ENCODE results near the gene BAX. TPM values are rescaled to one million over a fixed set of nuclear protein-coding genes. Genes with fewer than 3 reads are reported as not detected.
"Not testable (repeated sequence)": the region's sequence is repeated elsewhere in the genome, so short reads cannot be mapped to it uniquely, and the experiment has no call there.

BAX gene
- total and polyA plus RNA-seq, 2 of the 13 experiments (the other 11 are each of a cell fraction or from before 2014, with no cell fraction given) = 139 to 176 TPM

DNA sequence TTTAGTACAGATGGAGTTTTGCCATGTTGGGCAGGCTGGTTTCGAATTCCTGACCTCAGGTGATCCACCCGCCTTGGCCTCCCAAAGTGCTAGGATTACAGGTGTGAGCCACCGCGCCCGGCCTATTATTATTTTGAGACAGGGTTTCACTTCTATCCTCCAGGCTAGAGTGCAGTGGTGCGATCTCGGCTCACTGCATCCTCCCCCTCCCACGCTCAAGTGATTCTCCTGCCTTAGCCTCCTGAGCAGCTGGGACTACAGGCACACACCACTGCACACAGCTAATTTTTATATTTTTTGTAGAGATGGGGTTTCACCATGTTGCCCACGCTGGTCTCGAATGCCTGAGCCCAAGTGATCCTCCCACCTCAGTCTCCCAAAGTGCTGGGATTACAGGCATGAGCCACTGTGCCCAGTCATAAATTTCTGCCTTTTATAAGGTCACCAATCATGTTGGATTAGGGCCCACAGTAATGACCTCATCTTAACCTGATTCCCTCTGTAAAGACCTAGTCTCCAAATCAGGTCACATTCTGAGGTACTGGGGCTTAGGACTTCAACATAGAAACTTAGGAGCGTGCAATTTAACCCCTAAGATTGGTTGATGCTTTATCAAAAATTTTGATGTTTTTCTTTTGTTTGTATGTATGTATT is 45.1 kb upstream of the BAX start:
- H4K20me1 ChIP-seq (ENCODE audit: insufficient read depth, low read length); CTCF ChIA-PET (ENCODE audit: low intra/inter-chr PET ratio, low total read pairs); BruUV-seq (replicated peaks); in situ Hi-C loops (cut with HindIII; ENCODE audit: extremely low pct_ligation_motif_present, low pct_unique_long_range_greater_than_20kb); H3K4me2 ChIP-seq (ENCODE audit: low read depth, low read length); DNase-seq (ENCODE audit: low spot score); H3K27ac ChIP-seq (ENCODE audit: extremely low read length, insufficient read depth, low read length); FAIRE-seq; H3K9ac ChIP-seq (ENCODE audit: insufficient read depth, low read depth, low read length); H3K27me3 ChIP-seq (ENCODE audit: control insufficient read depth in 1 of 2, insufficient read depth in 2 of 2, low read length in 2 of 2); POLR2A ChIA-PET; H3K79me2 ChIP-seq (ENCODE audit: insufficient read depth, low read length); H3K9me3 ChIP-seq (ENCODE audit: low read length); intact Hi-C loops (cut with micrococcal nuclease; ENCODE audit: unreplicated experiment); H3K4me3 ChIP-seq (replicated peaks in 1 of 3; ENCODE audit: insufficient read depth in 1 of 3, low read depth in 2 of 3, low read length in 3 of 3); ATAC-seq; H2AFZ ChIP-seq (ENCODE audit: low read length); TF ChIP-seq ATF7 (CRISPR knock-in tag; IDR thresholded peaks at IDR 0.05): not testable (repeated sequence)
- 0 out of 2 replicates have a peak, but pooled peaks have one; percentile 18 for TF ChIP-seq ATF7 (IDR thresholded peaks at IDR 0.05)
- Histone ChIP-seq H3K36me3 (replicated peaks in 1 of 2; ENCODE audit: control insufficient read depth in 1 of 2, insufficient read depth in 2 of 2, low read length in 2 of 2) (peaks cover 20 to 57% of the 10 kb centered on the region in 2 experiments), H3K4me1 (ENCODE audit: insufficient read depth, low read length) (peaks cover 22% of the 10 kb centered on the region)
- WGBS (ENCODE audit: low lambda C conversion rate) = 98% methylated on average over 11 of the region's 11 CpGs

DNA sequence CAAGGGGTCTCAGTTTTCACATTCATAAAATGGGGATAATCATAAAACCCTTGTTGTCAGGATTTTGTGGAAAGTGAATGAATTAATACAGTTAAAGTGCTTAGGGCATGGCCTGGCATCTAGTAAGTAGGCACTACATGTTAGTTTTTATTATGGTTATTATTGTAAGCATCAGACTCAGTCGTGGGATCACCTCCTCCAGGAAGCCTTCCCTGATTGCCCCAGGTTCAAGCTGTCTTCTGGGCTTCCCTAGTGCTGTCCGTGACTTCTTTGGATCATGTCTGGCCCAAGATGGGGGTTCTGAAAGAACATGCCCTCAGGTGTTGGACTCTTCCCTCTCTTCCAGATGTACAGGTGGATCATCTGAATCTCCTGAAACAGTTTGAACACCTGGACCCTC is 43.9 kb upstream of the BAX start:
- peaks cover 22% of the 10 kb centered on the region for H3K4me1 ChIP-seq (ENCODE audit: insufficient read depth, low read length)
- ChIA-PET POLR2A (no interaction called here), CTCF (ENCODE audit: low intra/inter-chr PET ratio, low total read pairs) (no interaction called here)
- FAIRE-seq (no peak), DNase-seq (ENCODE audit: low spot score) (no peak), ATAC-seq (no peak)
- H3K27ac ChIP-seq (ENCODE audit: extremely low read length, insufficient read depth, low read length) = no peak overlapping the region
- H3K9ac ChIP-seq (ENCODE audit: insufficient read depth, low read depth, low read length) = no peak overlapping the region
- no peaks in the 10 kb centered on the region for H3K9me3 ChIP-seq (ENCODE audit: low read length)
- intact Hi-C loops (cut with micrococcal nuclease; ENCODE audit: unreplicated experiment) (no loop called here), in situ Hi-C loops (cut with HindIII; ENCODE audit: extremely low pct_ligation_motif_present, low pct_unique_long_range_greater_than_20kb) (no loop called here)
- H2AFZ ChIP-seq (ENCODE audit: low read length) = no peak overlapping the region
- H3K79me2 ChIP-seq (ENCODE audit: insufficient read depth, low read length) = no peaks in the 10 kb centered on the region
- no peaks in the 10 kb centered on the region for H4K20me1 ChIP-seq (ENCODE audit: insufficient read depth, low read length)
- no peaks in the 10 kb centered on the region for H3K27me3 ChIP-seq (ENCODE audit: control insufficient read depth in 1 of 2, insufficient read depth in 2 of 2, low read length in 2 of 2)
- WGBS (ENCODE audit: low lambda C conversion rate) = 94% methylated on average over 2 of the region's 2 CpGs
- no peak overlapping the region for H3K4me2 ChIP-seq (ENCODE audit: low read depth, low read length)
- no peak overlapping the region for H3K4me3 ChIP-seq (replicated peaks in 1 of 3; ENCODE audit: insufficient read depth in 1 of 3, low read depth in 2 of 3, low read length in 3 of 3)
- no TSS peak for BruUV-seq (replicated peaks)
- H3K36me3 ChIP-seq (replicated peaks in 1 of 2; ENCODE audit: control insufficient read depth in 1 of 2, insufficient read depth in 2 of 2, low read length in 2 of 2) = peaks cover 18 to 54% of the 10 kb centered on the region in 2 experiments
- no peak for TF ChIP-seq ZNF7 (CRISPR knock-in tag; IDR thresholded peaks at IDR 0.05)
- no peak for TF ChIP-seq SMAD3 (CRISPR knock-in tag; IDR thresholded peaks at IDR 0.05)
- TF ChIP-seq ZNF629 (CRISPR knock-in tag; conservative IDR thresholded peaks at IDR 0.05) = 0 out of 2 replicates have a peak, but pooled peaks have one; percentile 27
- TF ChIP-seq ZFP36 (IDR thresholded peaks at IDR 0.05; ENCODE audit: borderline replicate concordance, low read depth, low read length, partially characterized antibody) = peak; percentile 87
